HepG2 (cell line): ENCODE data around the gene LAMTOR2. TPM values are rescaled to one million over a fixed set of nuclear protein-coding genes. Genes with fewer than 3 reads are reported as not detected.

ENCODE experiments used
- ARID3A ChIP-seq: IDR thresholded peaks from 2 replicates; pipeline ENCODE4 v1.6.1; 2012; ENCODE audit warnings: low read depth, low read length, improper control_type of control experiment
- ARNT ChIP-seq: fragments of 450-650 bp; IDR thresholded peaks from 2 replicates; pipeline ENCODE4 v1.6.1; 2017
- ATF2 ChIP-seq: sonication (generic); formaldehyde crosslinking; IDR thresholded peaks from 2 replicates; pipeline ENCODE4 v1.4.0; 2020; ENCODE audit warnings: missing genetic modification reagents
- ATF5 ChIP-seq: sonication (generic); formaldehyde crosslinking; IDR thresholded peaks from 2 replicates; pipeline ENCODE4 v1.4.0; 2020; ENCODE audit warnings: mild to moderate bottlenecking, low read depth, missing genetic modification reagents
- CC2D1A ChIP-seq: sonication (generic); formaldehyde crosslinking; IDR thresholded peaks from 2 replicates; pipeline ENCODE4 v1.8.1; 2023; ENCODE audit warnings: mild to moderate bottlenecking, missing genetic modification reagents
- DMTF1 ChIP-seq: sonication (generic); formaldehyde crosslinking; IDR thresholded peaks from 2 replicates; pipeline ENCODE4 v1.4.0; 2020; ENCODE audit warnings: mild to moderate bottlenecking, missing genetic modification reagents
- DNMT3B ChIP-seq: conservative IDR thresholded peaks from 2 replicates; pipeline ENCODE4 v1.6.1; 2016; ENCODE audit warnings: missing biosample characterization, control low read depth
- ESRRA ChIP-seq: sonication (generic); formaldehyde crosslinking; IDR thresholded peaks from 2 replicates; pipeline ENCODE4 v1.5.1; 2020; ENCODE audit warnings: mild to moderate bottlenecking, low read depth, missing genetic modification reagents
- FOXP1 ChIP-seq, 2 experiments: fragments of 450-650 bp in 1 of 2; IDR thresholded peaks; 2 replicates each; pipeline ENCODE4 v1.6.1; 2017 to 2018; ENCODE audit warnings: antibody characterized with exemption in 1 of 2
- HNRNPH1 ChIP-seq: fragments of 200-400 bp; formaldehyde crosslinking; optimal IDR thresholded peaks from 2 replicates; pipeline ENCODE3; 2017; ENCODE audit warnings: mild to moderate bottlenecking, low read depth, low read length
- PITX1 ChIP-seq: sonication (generic); formaldehyde crosslinking; IDR thresholded peaks from 2 replicates; pipeline ENCODE4 v1.5.1; 2020; ENCODE audit warnings: mild to moderate bottlenecking, missing genetic modification reagents
- THAP11 ChIP-seq: IDR thresholded peaks from 2 replicates; pipeline ENCODE4 v1.6.1; 2016; ENCODE audit warnings: missing biosample characterization, missing genetic modification reagents
- ZNF292 ChIP-seq: sonication (generic); formaldehyde crosslinking; IDR thresholded peaks from 2 replicates; pipeline ENCODE4 v1.8.1; 2022; ENCODE audit warnings: mild to moderate bottlenecking, low read depth, missing genetic modification reagents, borderline replicate concordance
- ZNF646 ChIP-seq: sonication (generic); formaldehyde crosslinking; IDR thresholded peaks from 2 replicates; pipeline ENCODE4 v1.9.0; 2021; ENCODE audit warnings: mild to moderate bottlenecking, missing genetic modification reagents
- ZNF672 ChIP-seq: sonication (generic); formaldehyde crosslinking; IDR thresholded peaks from 2 replicates; pipeline ENCODE4 v1.8.1; 2022; ENCODE audit warnings: missing genetic modification reagents
- ZNF740 ChIP-seq: sonication (generic); formaldehyde crosslinking; IDR thresholded peaks from 2 replicates; pipeline ENCODE4 v1.4.0; 2020; ENCODE audit warnings: missing genetic modification reagents
- polyA plus RNA-seq, 8 experiments: library from polyadenylated mRNA; depleted of rRNA in 3 of 8; stranded (reverse) in 7 of 8; unstranded in 1 of 8; fragments of >200 nt; fragmentation: Illumina TruSeq in 4 of 8; extraction: Trizol in 4 of 8; gene quantifications; 2 replicates each; pipeline versions ENCODE4 v1.2.1 to v1.2.3, GENCODE V29; 2011 to 2016; ENCODE audit warnings: low read depth in 4 of 8, missing spikeins in 1 of 8, mixed read lengths in 1 of 8; ENCODE audit not compliant: insufficient read depth in 1 of 8
- total RNA-seq, 5 experiments: library from RNA; depleted of rRNA; stranded (reverse); fragments of >200 nt; fragmentation: Illumina TruSeq; extraction: Trizol; gene quantifications; 2 replicates each; pipeline ENCODE4 v1.2.3, GENCODE V29; 2016; ENCODE audit warnings: low read depth in 1 of 5

Gene LAMTOR2
- total and polyA plus RNA-seq, 2 of the 13 experiments (the other 11 are each of a cell fraction or from before 2014, with no cell fraction given) = 36.5 to 66.4 TPM

GRCh38 chr1:156020293-156021092 lies 34.1 kb upstream of the LAMTOR2 start, which contains the start of gene SSR2 (continued):
- no peak for TF ChIP-seq ZNF740 (CRISPR knock-in tag)
- TF ChIP-seq ARID3A = no peak
- no peak for TF ChIP-seq FOXP1 (IDR thresholded peaks at IDR 0.05)
- TF ChIP-seq FOXP1 (CRISPR knock-in tag; IDR thresholded peaks at IDR 0.05) = no peak
- TF ChIP-seq DNMT3B (CRISPR knock-in tag) = no peak
- TF ChIP-seq ATF5 = no peak
- TF ChIP-seq ATF2 (CRISPR knock-in tag) = 0 out of 2 replicates have a peak, but pooled peaks have one; percentile 27
- TF ChIP-seq ESRRA (CRISPR knock-in tag) = no peak
- TF ChIP-seq ARNT = no peak
- no peak for TF ChIP-seq DMTF1 (CRISPR knock-in tag)
- TF ChIP-seq ZNF672 (CRISPR knock-in tag) = no peak
- peak; percentile 3; the same call in 1 of the 2 replicates for TF ChIP-seq PITX1
- TF ChIP-seq ZNF292 = no peak
- TF ChIP-seq HNRNPH1 = no peak
- no peak for TF ChIP-seq ZNF646
- TF ChIP-seq THAP11 (CRISPR knock-in tag) = peak; percentile 99
- TF ChIP-seq CC2D1A (CRISPR knock-in tag) = no peak
